ENCODE measurements around the gene VASH2. TPM values are rescaled to one million over a fixed set of nuclear protein-coding genes. Genes with fewer than 3 reads are reported as not detected.

VASH2 gene
- polyA plus RNA-seq, 1 experiment = 0.12 TPM

GRCh38 chr1:213035573-213035972, 85.2 kb downstream of the VASH2 start:
- ChIA-PET POLR2A (no interaction called here), CTCF (no interaction called here)
- H3K4me3 ChIP-seq (ENCODE audit: low read depth, low read length) = no peak overlapping the region
- no peaks in the 10 kb centered on the region for H3K36me3 ChIP-seq (ENCODE audit: control insufficient read depth, insufficient read depth, low read length)
- no peak for DNase-seq (ENCODE audit: low read depth)
- TF ChIP-seq, protein P1, sequence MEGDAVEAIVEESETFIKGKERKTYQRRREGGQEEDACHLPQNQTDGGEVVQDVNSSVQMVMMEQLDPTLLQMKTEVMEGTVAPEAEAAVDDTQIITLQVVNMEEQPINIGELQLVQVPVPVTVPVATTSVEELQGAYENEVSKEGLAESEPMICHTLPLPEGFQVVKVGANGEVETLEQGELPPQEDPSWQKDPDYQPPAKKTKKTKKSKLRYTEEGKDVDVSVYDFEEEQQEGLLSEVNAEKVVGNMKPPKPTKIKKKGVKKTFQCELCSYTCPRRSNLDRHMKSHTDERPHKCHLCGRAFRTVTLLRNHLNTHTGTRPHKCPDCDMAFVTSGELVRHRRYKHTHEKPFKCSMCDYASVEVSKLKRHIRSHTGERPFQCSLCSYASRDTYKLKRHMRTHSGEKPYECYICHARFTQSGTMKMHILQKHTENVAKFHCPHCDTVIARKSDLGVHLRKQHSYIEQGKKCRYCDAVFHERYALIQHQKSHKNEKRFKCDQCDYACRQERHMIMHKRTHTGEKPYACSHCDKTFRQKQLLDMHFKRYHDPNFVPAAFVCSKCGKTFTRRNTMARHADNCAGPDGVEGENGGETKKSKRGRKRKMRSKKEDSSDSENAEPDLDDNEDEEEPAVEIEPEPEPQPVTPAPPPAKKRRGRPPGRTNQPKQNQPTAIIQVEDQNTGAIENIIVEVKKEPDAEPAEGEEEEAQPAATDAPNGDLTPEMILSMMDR (IDR thresholded peaks at IDR 0.05; ENCODE audit: insufficient read depth, low read depth, low read length) = no peak
- H3K27me3 ChIP-seq (ENCODE audit: control insufficient read depth, insufficient read depth, low read length) = peaks cover 2% of the 10 kb centered on the region

Other genes with a start within 250 kb of the VASH2 start
- gene NSL1, start 158.8 kb upstream of the VASH2 start, polyA plus RNA-seq (2011; rRNA removed) = 16.4 and 22.7 TPM in 2 replicates
- gene TATDN3, start 158.6 kb upstream of the VASH2 start, polyA plus RNA-seq (2011; rRNA removed) = 4.6 and 9.5 TPM in 2 replicates
- not detected in 2 replicates for gene SPATA45, start 102.9 kb upstream of the VASH2 start, polyA plus RNA-seq (2011; rRNA removed)
- 0.88 and 1.4 TPM in 2 replicates for gene FLVCR1, start 92.3 kb upstream of the VASH2 start, polyA plus RNA-seq (2011; rRNA removed)
- 13.3 and 23.2 TPM in 2 replicates for gene ANGEL2, start 65.3 kb downstream of the VASH2 start, polyA plus RNA-seq (2011; rRNA removed)
- gene RPS6KC1, start 100.7 kb downstream of the VASH2 start, polyA plus RNA-seq (2011; rRNA removed) = 6.7 and 14.7 TPM in 2 replicates